ENCODE measurements around the gene NGEF.

- TF ChIP-seq CTCF (IDR thresholded peaks at IDR 0.05; ENCODE audit: low read length) (no peak), EZH2 (IDR thresholded peaks at IDR 0.05; ENCODE audit: borderline replicate concordance, low read length) (no peak)
Observed at GRCh38 chr2:232887171-232887850, 125.7 kb downstream of the NGEF start.

All from OCI-LY1 (cell line).